ES-I3 (cell line): ENCODE results near the gene MTMR3.
"Not testable (repeated sequence)": the region's sequence is repeated elsewhere in the genome, so short reads cannot be mapped to it uniquely, and the experiment has no call there.

Source experiments
- H3K36me3 ChIP-seq: 2 replicates; pipeline ENCODE4 v1.6.1; 2013; ENCODE audit warnings: mild to moderate bottlenecking, low read length, control low read depth, moderate library complexity; ENCODE audit not compliant: insufficient read depth
- H3K4me1 ChIP-seq: 2 replicates; pipeline ENCODE4 v1.6.1; 2013; ENCODE audit warnings: mild to moderate bottlenecking, control low read depth, low read length; ENCODE audit not compliant: insufficient read depth
- H3K9ac ChIP-seq: 2 replicates; pipeline ENCODE4 v1.6.1; 2013; ENCODE audit warnings: low read depth, mild to moderate bottlenecking, low read length, moderate library complexity
- H3K9me3 ChIP-seq: 2 replicates; pipeline ENCODE4 v1.6.1; 2013; ENCODE audit warnings: mild to moderate bottlenecking, low read length, moderate library complexity; ENCODE audit not compliant: control insufficient read depth, insufficient read depth

Gene MTMR3

DNA sequence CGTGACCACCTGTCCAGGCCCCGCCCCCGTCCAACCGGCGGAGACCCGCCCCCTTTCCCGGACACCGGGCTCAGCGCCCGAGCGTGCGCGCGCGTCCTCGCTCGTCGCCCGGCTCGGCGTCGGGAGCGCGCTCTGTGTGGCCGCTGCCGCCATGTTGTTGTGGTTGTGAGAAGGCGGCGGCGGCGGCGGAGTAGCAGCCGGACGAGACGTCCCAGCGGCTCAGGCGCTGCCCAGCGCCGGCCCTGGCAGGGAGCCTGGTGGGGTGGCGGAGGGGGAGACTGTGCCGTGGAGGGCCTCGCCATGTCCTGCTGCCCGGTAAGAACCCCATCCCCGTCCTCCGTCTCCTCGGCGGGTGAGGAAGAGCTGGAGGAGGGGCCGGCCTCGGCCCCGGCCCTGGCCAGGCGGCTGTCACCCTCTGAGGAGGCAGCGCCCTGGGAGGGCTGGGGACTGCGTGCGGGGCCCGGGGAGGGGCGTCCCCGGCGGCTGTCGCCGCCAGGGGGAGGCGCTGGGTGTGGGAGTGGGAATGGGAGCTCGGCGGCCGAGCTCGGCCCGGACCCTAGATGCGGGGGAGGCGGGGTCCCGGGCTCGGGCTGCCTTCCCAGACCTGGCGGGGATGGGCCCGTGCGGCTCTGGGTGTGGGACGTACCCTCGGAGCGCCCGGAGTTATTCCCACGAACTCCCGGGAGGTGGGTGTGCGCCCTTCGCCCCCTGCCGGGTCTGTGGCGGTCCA lies at the start of gene MTMR3:
TSS of gene MTMR3 (plus strand) at position 130 of the 730 bp plus-strand sequence. CDS start 87,886 bp downstream, outside the sequence.
- Histone ChIP-seq H3K9ac (peak within 1 kb of the TSS; percentile 85), H3K36me3 (no peaks in the 10 kb centered on the region), H3K4me1 (peaks cover 8% of the 10 kb centered on the region), H3K9me3 (peaks cover 3% of the 10 kb centered on the region; the same call in 1 of the 2 replicates)

DNA sequence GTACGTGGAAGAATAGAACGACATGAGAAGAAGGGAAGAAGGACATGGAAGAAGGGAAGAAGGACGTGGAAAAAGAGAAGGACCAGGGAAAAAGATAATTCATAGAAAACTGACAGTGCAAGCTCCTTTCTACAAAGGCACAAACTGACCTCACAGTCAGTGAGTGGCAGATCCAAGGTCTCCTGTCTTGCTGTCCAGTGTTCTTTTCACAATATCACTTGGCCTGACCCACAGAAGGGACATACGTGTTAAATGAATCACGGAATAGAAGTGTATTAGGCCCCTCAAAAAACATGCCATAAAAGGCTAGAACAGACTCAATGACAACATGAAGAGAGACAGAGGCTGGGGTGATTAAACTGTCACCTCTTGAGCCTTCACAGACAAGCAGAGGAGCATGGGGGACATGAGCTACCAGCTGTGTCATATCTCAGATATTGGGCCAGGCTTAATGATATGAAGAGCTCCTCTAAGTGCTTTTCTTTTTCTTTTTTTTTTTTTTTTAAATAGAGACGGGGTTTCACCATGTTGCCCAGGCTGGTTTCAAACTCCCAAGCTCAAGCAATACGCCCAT lies 49.5 kb upstream of the MTMR3 start:
- Histone ChIP-seq H3K9ac (no peak overlapping the region), H3K4me1 (peaks cover 1% of the 10 kb centered on the region; the same call in 1 of the 2 replicates), H3K36me3 (no peaks in the 10 kb centered on the region; the same call in 1 of the 2 replicates), H3K9me3 (no peaks in the 10 kb centered on the region)

DNA sequence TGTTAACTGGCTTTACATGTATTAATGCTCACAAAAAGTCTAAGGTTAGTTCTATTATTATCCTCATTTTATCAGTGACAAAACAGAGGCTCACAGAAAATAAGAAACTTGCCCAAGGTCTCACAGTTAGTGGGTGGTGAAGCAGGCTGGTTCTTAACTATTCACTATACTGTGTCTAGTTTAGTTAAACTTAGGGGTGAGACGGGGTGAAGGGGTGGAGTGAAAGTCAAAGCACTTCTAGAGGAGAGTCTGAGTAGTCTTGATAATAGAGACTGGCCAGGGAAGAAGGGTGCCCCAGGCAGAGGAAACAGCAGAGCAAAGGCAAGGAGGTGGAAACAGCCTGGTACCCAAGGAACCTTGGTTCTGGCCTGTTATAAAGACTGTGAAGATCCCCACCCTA lies 48.9 kb upstream of the MTMR3 start:
- H3K9me3 ChIP-seq: no peaks in the 10 kb centered on the region
- H3K9ac ChIP-seq: no peak overlapping the region
- no peaks in the 10 kb centered on the region; the same call in 1 of the 2 replicates for H3K36me3 ChIP-seq
- peaks cover 6% of the 10 kb centered on the region; the same call in 1 of the 2 replicates for H3K4me1 ChIP-seq

DNA sequence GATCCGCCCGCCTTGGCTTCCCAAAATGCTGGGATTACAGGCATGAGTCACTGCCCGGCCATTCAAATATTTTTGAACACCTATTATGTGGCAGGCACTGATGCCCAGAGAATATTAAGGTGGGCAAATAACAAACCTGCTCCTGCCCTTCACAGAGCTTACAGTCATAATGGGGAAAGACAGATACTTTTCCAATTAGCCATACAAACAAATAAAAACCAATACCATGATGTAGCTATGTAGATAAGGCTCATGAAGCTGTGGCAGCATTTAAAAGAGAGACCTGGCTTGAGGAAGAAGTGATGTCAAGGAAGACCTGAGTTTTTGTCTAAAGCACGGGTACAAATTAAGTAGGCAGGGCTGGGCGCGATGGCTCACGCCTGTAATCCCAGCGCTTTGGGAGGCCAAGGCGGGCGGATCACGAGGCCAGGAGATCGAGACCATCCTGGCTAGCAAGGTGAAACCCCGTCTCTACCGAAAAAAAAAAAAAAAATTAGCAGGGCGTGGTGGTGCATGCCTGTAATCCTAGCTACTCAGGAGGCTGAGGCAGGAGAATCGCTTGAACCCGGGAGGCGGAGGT lies 46.1 kb upstream of the MTMR3 start:
- H3K4me1 ChIP-seq, H3K36me3 ChIP-seq, H3K9ac ChIP-seq, H3K9me3 ChIP-seq: not testable (repeated sequence)

DNA sequence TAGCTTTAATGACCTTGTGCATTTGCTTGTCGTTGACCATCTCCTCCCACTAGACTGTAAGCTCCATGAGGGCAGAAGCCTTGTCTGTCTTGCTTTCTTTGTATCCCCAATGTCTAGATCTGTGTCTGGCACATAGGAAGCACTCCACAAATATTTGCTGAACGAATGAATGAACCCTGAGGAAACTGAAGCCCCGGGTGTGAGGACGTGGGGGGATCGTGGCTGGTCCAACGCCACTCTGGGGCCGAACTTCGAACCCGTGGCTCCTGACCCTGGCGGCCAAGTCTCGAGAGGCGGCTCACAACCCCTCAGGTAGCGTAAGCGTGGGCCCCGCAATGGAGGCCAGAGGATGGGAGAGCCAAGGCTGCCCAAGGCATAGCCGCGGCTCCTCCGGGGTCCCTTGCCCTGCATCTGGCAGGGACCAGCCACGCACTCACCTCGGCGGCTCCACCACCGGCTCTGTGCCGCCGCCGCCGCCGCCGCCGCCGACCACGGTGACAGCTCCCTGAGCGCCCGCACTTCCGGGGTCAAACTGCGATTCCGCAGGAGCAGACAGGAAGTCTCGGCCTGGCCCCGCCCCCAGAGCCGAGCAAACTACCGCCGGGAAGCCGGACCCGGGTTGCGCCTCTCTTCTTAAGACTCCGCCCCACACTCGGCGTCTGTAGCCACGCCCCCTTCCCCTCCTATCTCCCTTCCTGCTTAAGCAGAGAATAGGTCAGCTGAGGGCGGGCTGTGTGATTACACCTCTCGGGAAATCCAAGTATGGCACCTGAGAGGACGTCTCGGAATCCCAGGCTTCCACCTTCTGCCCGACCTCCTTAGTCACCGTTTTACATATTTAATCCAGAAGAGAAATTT lies 45.0 kb upstream of the MTMR3 start, which contains the start of gene ASCC2:
TSS of gene ASCC2 (minus strand) at position 534 of the 858 bp plus-strand sequence. CDS start 5,949 bp downstream, outside the sequence.
- Histone ChIP-seq H3K36me3 (no peaks in the 10 kb centered on the region), H3K9ac (peak within 1 kb of the TSS; percentile 87), H3K9me3 (no peaks in the 10 kb centered on the region), H3K4me1 (peaks cover 11% of the 10 kb centered on the region; the same call in 1 of the 2 replicates)

DNA sequence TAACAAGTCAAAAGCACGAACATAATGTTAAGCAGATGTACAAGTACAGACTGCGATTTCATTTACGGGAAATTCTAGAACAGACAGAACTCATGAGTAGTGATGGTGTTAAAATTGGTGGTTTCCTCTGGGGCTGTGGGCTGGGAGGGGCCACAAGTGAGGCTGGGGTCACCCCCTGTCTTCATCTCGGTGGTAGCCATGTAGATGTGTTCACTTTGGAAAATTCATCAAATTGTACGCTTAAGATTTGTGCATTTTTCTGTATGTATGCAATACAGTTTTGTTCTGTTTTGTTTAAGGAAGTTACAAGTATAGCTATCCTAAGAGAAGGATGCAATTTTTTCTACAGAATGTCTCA lies 44.4 kb upstream of the MTMR3 start:
- H3K9ac ChIP-seq: peak overlapping the region; percentile 87

DNA sequence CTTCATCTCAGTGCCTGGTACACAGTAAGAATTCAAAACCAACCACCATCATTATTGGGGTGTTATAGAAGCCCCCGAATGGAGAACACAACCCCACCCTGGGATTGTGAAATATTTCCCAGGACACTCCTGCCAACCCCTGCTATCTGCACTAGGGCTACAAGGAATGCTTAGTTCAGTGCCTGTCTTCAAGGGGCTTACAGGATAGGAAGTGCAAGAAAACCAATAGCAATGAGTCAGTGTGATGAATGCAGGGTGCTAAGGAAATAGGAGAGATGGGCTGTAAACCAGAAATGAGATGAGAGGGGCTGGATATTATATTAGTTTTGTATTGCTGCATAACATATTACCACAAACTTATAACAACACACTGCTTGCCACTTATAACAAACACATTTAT lies 43.9 kb upstream of the MTMR3 start:
- H3K4me1 ChIP-seq: peaks cover 11% of the 10 kb centered on the region; the same call in 1 of the 2 replicates
- no peaks in the 10 kb centered on the region for H3K36me3 ChIP-seq
- no peaks in the 10 kb centered on the region for H3K9me3 ChIP-seq
- H3K9ac ChIP-seq: no peak overlapping the region

More for the DNA sequence above, 44.4 kb upstream of the MTMR3 start:
- Histone ChIP-seq H3K9me3 (no peaks in the 10 kb centered on the region), H3K36me3 (no peaks in the 10 kb centered on the region), H3K4me1 (peaks cover 11% of the 10 kb centered on the region; the same call in 1 of the 2 replicates)

DNA sequence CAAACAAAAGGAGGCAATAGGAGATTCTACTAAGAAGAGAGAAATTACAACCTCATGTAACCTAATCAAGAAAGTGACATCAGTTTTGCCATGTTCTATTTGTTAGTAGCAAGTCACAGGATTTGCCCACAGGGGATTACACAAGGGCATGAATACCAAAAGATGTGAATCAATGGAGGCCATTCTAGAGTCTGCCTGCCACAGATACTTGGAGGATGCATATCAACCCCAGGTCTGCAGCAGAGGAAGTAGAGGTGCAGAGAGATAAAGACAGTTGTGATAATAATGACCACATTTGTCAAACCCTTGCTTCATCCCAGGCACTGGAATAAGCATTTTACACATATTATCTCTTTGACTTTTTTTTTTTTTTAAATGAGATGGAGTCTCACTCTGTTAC lies 42.5 kb upstream of the MTMR3 start:
- Histone ChIP-seq H3K36me3 (no peaks in the 10 kb centered on the region), H3K9ac (no peak overlapping the region), H3K4me1 (peaks cover 11% of the 10 kb centered on the region; the same call in 1 of the 2 replicates), H3K9me3 (no peaks in the 10 kb centered on the region)

DNA sequence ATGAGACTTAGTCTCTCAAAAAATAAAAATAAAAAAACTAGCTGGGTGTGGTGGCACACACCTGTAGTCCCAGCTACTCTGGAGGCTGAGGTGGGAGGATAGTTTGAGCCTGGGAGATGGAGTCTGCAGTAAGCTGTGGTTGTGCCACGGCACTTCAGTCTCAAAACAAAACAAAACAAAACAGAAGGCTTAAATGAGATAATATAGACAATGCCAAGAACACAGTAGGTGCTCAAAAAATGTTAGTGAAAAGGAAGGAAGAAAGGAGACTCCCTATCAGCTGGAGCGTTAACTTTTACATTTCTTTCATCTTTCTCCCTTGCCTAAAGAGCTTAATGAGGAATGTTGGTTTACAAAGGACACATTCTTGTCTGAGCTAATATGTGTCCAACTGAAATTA lies 40.8 kb upstream of the MTMR3 start:
- Histone ChIP-seq H3K4me1 (peaks cover 11% of the 10 kb centered on the region; the same call in 1 of the 2 replicates), H3K9ac (no peak overlapping the region), H3K36me3 (no peaks in the 10 kb centered on the region), H3K9me3 (no peaks in the 10 kb centered on the region)

DNA sequence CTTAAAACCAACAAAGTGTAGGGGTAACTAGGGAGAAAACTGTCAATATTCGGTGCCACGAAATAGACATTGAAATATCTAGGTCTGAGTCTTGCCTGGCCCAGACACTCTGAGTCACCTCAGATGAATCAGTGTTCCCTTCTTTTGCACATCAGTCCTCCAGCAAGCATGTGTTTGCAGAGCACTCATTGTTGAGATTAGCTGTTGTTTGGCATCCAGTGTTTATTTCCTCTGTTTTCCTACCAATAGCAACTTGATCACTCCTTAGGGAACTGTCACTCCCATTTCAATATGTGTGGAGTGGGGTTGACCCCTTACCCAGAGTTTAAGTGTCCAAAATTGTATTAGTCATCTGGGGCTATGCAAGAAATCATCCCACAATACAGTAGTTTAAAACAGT lies 40.2 kb upstream of the MTMR3 start:
- H3K9me3 ChIP-seq: no peaks in the 10 kb centered on the region
- no peak overlapping the region for H3K9ac ChIP-seq
- no peaks in the 10 kb centered on the region for H3K36me3 ChIP-seq
- peaks cover 11% of the 10 kb centered on the region; the same call in 1 of the 2 replicates for H3K4me1 ChIP-seq

DNA sequence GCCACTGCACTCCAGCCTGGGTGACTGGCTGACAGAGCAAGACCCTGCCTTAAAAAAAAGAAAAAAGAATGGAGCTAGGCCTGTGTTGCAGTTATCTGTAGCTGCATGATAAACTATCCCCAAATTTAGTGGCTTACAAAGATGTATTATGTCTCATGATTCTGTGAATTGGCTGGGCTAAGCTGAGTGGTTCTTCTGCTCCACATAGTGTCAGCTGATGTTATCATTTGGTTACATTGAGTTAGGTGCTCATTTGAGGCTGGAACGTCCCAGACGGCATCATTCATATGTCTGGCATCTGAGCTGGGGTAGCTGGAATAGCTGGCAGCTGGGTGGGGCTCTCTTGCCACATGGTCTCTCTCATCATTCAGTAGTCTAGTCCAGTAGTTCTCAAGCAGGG lies 36.7 kb upstream of the MTMR3 start:
- H3K36me3 ChIP-seq: no peaks in the 10 kb centered on the region
- 0 out of 2 replicates have a peak, but pooled peaks cover 5% of the 10 kb centered on the region for H3K4me1 ChIP-seq
- H3K9me3 ChIP-seq: no peaks in the 10 kb centered on the region
- no peak overlapping the region for H3K9ac ChIP-seq

DNA sequence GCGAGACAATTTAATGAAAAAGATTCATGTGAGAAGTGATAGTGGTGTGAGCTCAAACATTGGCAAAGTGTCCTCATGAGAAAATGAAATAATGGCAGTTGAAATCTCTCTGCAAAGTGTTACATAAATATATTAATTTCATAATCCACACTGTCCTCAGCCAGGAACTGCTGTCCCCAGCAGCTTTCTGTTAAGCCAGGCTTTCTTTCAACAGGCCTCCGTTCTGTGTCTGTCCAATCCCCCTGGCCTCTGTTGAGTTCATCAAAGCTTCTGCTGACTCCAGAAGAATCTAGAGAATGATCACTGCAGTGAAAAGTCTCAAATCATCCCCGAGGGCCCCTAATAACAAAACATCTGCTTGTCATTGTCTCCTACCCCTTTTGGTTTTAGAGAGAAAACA lies 34.9 kb upstream of the MTMR3 start:
- H3K36me3 ChIP-seq: no peaks in the 10 kb centered on the region
- H3K9me3 ChIP-seq: no peaks in the 10 kb centered on the region
- H3K4me1 ChIP-seq: no peaks in the 10 kb centered on the region
- H3K9ac ChIP-seq: no peak overlapping the region

DNA sequence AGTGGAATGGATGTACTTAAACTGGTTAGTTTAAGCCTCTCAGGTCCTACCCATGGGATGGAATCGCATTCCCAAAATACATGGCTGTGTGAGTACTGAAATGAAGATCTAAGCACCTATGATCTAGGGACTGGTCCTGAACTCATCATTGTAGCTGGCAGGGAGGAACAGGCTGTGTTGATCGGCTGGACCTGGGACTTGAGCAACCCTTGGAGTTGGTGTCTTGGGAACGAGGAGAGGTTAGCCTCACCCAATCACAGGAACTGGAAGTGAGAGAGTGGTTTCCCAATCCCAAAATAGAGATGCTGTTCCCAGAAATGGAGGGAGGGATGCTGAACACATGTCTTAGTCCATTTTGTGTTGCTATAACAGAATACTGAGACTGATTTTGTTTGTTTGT lies 28.5 kb upstream of the MTMR3 start:
- Histone ChIP-seq H3K4me1 (no peaks in the 10 kb centered on the region), H3K36me3 (no peaks in the 10 kb centered on the region), H3K9ac (no peak overlapping the region), H3K9me3 (no peaks in the 10 kb centered on the region)

DNA sequence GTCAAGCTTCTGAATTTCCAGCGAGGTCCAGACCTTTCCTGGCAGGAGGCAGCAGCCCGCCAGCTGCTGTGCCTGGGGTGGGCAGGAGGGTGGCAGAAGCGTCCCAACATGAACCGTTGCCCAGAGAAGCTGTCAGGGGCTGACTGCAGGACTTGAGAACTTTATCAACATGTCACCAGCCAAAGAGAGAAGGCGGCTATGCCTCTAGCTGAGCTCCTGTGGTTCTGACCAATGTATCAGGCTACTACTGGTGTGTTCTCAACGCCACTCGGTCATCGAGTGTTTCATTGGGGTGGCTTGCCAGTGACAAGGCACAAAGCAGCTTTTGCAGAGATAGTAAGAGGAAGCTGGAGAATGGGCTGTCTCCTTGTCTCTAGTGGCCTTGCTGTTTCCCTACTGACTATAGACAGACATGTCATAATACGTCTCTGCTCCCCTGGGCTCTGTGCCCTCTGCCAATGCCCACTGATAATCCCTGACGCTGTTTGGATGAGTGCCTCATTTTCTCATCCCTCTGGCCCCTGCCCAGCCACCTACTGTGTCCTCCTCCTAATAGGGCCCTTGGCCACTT lies 27.3 kb upstream of the MTMR3 start:
- Histone ChIP-seq H3K36me3 (no peaks in the 10 kb centered on the region), H3K4me1 (no peaks in the 10 kb centered on the region), H3K9ac (no peak overlapping the region), H3K9me3 (no peaks in the 10 kb centered on the region)
